Chondrocyte (in vitro differentiated cells): ENCODE measurements around the gene MCC. TPM values are rescaled to one million over a fixed set of nuclear protein-coding genes. Genes with fewer than 3 reads are reported as not detected.

Experiments
- DNase-seq: peaks from one replicate; pipeline ENCODE4 v3.0.0; 2021; ENCODE audit warnings: mixed read lengths, low spot score
- H3K27ac Mint-ChIP-seq: one replicate; pipeline ENCODE4 v1.8.0; 2021; ENCODE audit warnings: mild to moderate bottlenecking, moderate library complexity, mixed read lengths; ENCODE audit not compliant: unreplicated experiment
- H3K27me3 Mint-ChIP-seq: 2 replicates; pipeline ENCODE4 v1.8.0; 2021; ENCODE audit warnings: low read depth, mixed read lengths
- H3K36me3 Mint-ChIP-seq: 2 replicates; pipeline ENCODE4 v1.8.0; 2021; ENCODE audit warnings: low read depth, mixed read lengths
- H3K4me1 Mint-ChIP-seq: 2 replicates; pipeline ENCODE4 v1.8.0; 2021; ENCODE audit warnings: low read depth, mild to moderate bottlenecking, mixed read lengths
- H3K4me3 Mint-ChIP-seq: one replicate; pipeline ENCODE4 v1.8.0; 2021; ENCODE audit warnings: mild to moderate bottlenecking, moderate library complexity, mixed read lengths; ENCODE audit not compliant: unreplicated experiment
- H3K9me3 Mint-ChIP-seq: 2 replicates; pipeline ENCODE4 v1.8.0; 2021; ENCODE audit warnings: low read depth, mixed read lengths
- CTCF ChIP-seq: fragments of 200-600 bp; sonication (generic); IDR thresholded peaks from 2 replicates; pipeline ENCODE4 v1.5.0; 2021; ENCODE audit warnings: antibody characterized with exemption, mild to moderate bottlenecking, moderate library complexity
- total RNA-seq: library from RNA; stranded (reverse); gene quantifications from 3 replicates; pipeline ENCODE4 v1.2.1, GENCODE V29; 2021

Gene MCC
- total RNA-seq, 1 donor from 2014 or later: 15.0 TPM

- Mint-ChIP-seq H3K27me3 (no peaks in the 10 kb centered on the region), H3K4me1 (peaks cover 4% of the 10 kb centered on the region), H3K27ac (no peak overlapping the region), H3K4me3 (no peak overlapping the region), H3K36me3 (peaks cover 5% of the 10 kb centered on the region), H3K9me3 (peaks cover 8% of the 10 kb centered on the region)
- no peak for DNase-seq
- no peak for TF ChIP-seq CTCF
Observed at GRCh38 chr5:113195251-113195650, 293.0 kb downstream of the MCC start.

GRCh38 chr5:113194591-113194990 lies 293.7 kb downstream of the MCC start:
- Mint-ChIP-seq H3K9me3 (peaks cover 8% of the 10 kb centered on the region), H3K27me3 (no peaks in the 10 kb centered on the region), H3K4me1 (peaks cover 6% of the 10 kb centered on the region), H3K36me3 (peaks cover 5% of the 10 kb centered on the region), H3K27ac (no peak overlapping the region), H3K4me3 (no peak overlapping the region)
- no peak for DNase-seq
- no peak for TF ChIP-seq CTCF

- H3K9me3 Mint-ChIP-seq: peaks cover 8% of the 10 kb centered on the region
Observed at GRCh38 chr5:113194125-113194524, 294.1 kb downstream of the MCC start.

GRCh38 chr5:113193311-113193978 lies 294.8 kb downstream of the MCC start:
- Mint-ChIP-seq H3K36me3 (peaks cover 5% of the 10 kb centered on the region), H3K27me3 (no peaks in the 10 kb centered on the region), H3K27ac (no peak overlapping the region), H3K9me3 (peaks cover 8% of the 10 kb centered on the region), H3K4me3 (no peak overlapping the region), H3K4me1 (peaks cover 6% of the 10 kb centered on the region)
- no peak for DNase-seq
- no peak for TF ChIP-seq CTCF

More at GRCh38 chr5:113194125-113194524, 294.1 kb downstream of the MCC start:
- H3K27ac Mint-ChIP-seq: no peak overlapping the region
- H3K27me3 Mint-ChIP-seq: no peaks in the 10 kb centered on the region
- peaks cover 6% of the 10 kb centered on the region for H3K4me1 Mint-ChIP-seq
- peaks cover 5% of the 10 kb centered on the region for H3K36me3 Mint-ChIP-seq
- no peak for DNase-seq
- H3K4me3 Mint-ChIP-seq: no peak overlapping the region
- no peak for TF ChIP-seq CTCF

- peaks cover 8% of the 10 kb centered on the region for H3K9me3 Mint-ChIP-seq
- no peak for TF ChIP-seq CTCF
- H3K27ac Mint-ChIP-seq: no peak overlapping the region
- peaks cover 5% of the 10 kb centered on the region for H3K36me3 Mint-ChIP-seq
- no peaks in the 10 kb centered on the region for H3K27me3 Mint-ChIP-seq
- no peak overlapping the region for H3K4me3 Mint-ChIP-seq
- no peak for DNase-seq
- peaks cover 6% of the 10 kb centered on the region for H3K4me1 Mint-ChIP-seq
Observed at GRCh38 chr5:113192541-113192940, 295.7 kb downstream of the MCC start.
